ENCODE measurements around the gene FBXW5.

Gene FBXW5

GRCh38 chr9:136968333-136969127 is 24.0 kb upstream of the FBXW5 start:
- H3K27ac ChIP-seq = peak overlapping the region; percentile 7; the same call in 1 of the 2 replicates
- POLR2A ChIA-PET (ENCODE audit: low non-redundant PET) = no interaction called here
- no peak for DNase-seq (ENCODE audit: low spot score)
- CTCF ChIA-PET = interaction anchor here (0.6 kb wide), 1 partner anchor 483 kb away, joined by 5 read pairs; no protein-coding TSS in a partner anchor
- no peak for TF ChIP-seq CTCF (conservative IDR thresholded peaks at IDR 0.05; ENCODE audit: low read depth)

- POLR2A ChIA-PET (ENCODE audit: low non-redundant PET) = no interaction called here
- no peak for TF ChIP-seq CTCF (conservative IDR thresholded peaks at IDR 0.05; ENCODE audit: low read depth)
- CTCF ChIA-PET = interaction anchor here (0.6 to 1.0 kb wide), 3 partner anchors 9 to 478 kb away, joined by 3 to 4 read pairs (median 3); no protein-coding TSS in a partner anchor
- no peak overlapping the region for H3K27ac ChIP-seq
- no peak for DNase-seq (ENCODE audit: low spot score)
Observed at GRCh38 chr9:136965771-136966484, 21.4 kb upstream of the FBXW5 start.

GRCh38 chr9:136964833-136965422 is 20.4 kb upstream of the FBXW5 start:
- ChIA-PET CTCF (interaction anchor here (0.7 to 1.4 kb wide), 5 partner anchors 10 to 535 kb away, joined by 3 to 5 read pairs (median 3); partner anchors contain the start of gene FBXW5), POLR2A (ENCODE audit: low non-redundant PET) (interaction anchor here (0.6 kb wide), 1 partner anchor 13 kb away, joined by 3 read pairs; no protein-coding TSS in a partner anchor)
- no peak for TF ChIP-seq CTCF (conservative IDR thresholded peaks at IDR 0.05; ENCODE audit: low read depth)
- DNase-seq (ENCODE audit: low spot score) = no peak
- peak overlapping the region; percentile 66 for H3K27ac ChIP-seq

GRCh38 chr9:136964171-136964689 is 19.7 kb upstream of the FBXW5 start:
- H3K27ac ChIP-seq = peak overlapping the region; percentile 66
- peak; percentile 59 for DNase-seq (ENCODE audit: low spot score)
- ChIA-PET CTCF (interaction anchor here (0.9 to 1.4 kb wide), 2 partner anchors 16 to 20 kb away, joined by 3 to 5 read pairs; partner anchors contain the start of gene FBXW5), POLR2A (ENCODE audit: low non-redundant PET) (interaction anchor here (0.6 kb wide), 1 partner anchor 14 kb away, joined by 3 read pairs; no protein-coding TSS in a partner anchor)
- no peak for TF ChIP-seq CTCF (conservative IDR thresholded peaks at IDR 0.05; ENCODE audit: low read depth)

- CTCF ChIA-PET = interaction anchor here (1.4 kb wide), 1 partner anchor 16 kb away, joined by 5 read pairs; no protein-coding TSS in a partner anchor
- no peak for TF ChIP-seq CTCF (conservative IDR thresholded peaks at IDR 0.05; ENCODE audit: low read depth)
- POLR2A ChIA-PET (ENCODE audit: low non-redundant PET) = no interaction called here
- H3K27ac ChIP-seq = peak overlapping the region; percentile 66
- no peak for DNase-seq (ENCODE audit: low spot score)
Observed at GRCh38 chr9:136963751-136964150, 19.2 kb upstream of the FBXW5 start.

GRCh38 chr9:136963341-136963740 is 18.8 kb upstream of the FBXW5 start:
- POLR2A ChIA-PET (ENCODE audit: low non-redundant PET) = no interaction called here
- no peak for TF ChIP-seq CTCF (conservative IDR thresholded peaks at IDR 0.05; ENCODE audit: low read depth)
- peak overlapping the region; percentile 66 for H3K27ac ChIP-seq
- DNase-seq (ENCODE audit: low spot score) = no peak
- CTCF ChIA-PET = no interaction called here
